Testis (tissue), 2 donors: ENCODE measurements around the gene ABCG5.

Experiments
- CTCF ChIP-seq, 3 experiments: fragments of 450-650 bp in 2 of 3; fragments of 200-600 bp in 1 of 3; sonication (generic) in 1 of 3; IDR thresholded peaks; one replicate each; pipeline ENCODE4 v1.5.1; 2016 to 2019; ENCODE audit warnings: antibody characterized with exemption in 3 of 3, mild to moderate bottlenecking in 2 of 3, moderate library complexity in 1 of 3
- POLR2A ChIP-seq: fragments of 450-650 bp; IDR thresholded peaks from one replicate; pipeline ENCODE4 v1.6.1; 2017; ENCODE audit warnings: antibody characterized with exemption, mild to moderate bottlenecking, moderate library complexity

GRCh38 chr2:43824512-43824911, 14.1 kb downstream of the ABCG5 start:
- TF ChIP-seq CTCF (IDR thresholded peaks at IDR 0.05) (no peak), POLR2A (no peak)
